ENCODE measurements around the gene AURKB.

DNA sequence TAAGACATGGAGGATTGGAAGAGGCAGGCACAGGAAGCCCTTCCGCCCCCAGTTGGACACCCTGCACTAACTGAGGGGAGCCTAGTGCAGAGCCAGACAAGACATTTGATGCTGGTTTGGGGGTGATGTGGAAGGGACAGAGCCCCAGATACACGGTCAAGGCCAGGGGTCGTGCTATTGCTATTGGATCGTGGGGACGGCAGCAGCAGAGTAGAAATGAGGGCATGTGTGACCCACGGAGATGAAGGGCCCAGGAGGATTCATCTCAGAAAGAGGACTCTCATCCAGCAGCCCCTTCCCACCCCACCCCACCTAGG is 45.6 kb downstream of the AURKB start:
- TF ChIP-seq, protein P1, sequence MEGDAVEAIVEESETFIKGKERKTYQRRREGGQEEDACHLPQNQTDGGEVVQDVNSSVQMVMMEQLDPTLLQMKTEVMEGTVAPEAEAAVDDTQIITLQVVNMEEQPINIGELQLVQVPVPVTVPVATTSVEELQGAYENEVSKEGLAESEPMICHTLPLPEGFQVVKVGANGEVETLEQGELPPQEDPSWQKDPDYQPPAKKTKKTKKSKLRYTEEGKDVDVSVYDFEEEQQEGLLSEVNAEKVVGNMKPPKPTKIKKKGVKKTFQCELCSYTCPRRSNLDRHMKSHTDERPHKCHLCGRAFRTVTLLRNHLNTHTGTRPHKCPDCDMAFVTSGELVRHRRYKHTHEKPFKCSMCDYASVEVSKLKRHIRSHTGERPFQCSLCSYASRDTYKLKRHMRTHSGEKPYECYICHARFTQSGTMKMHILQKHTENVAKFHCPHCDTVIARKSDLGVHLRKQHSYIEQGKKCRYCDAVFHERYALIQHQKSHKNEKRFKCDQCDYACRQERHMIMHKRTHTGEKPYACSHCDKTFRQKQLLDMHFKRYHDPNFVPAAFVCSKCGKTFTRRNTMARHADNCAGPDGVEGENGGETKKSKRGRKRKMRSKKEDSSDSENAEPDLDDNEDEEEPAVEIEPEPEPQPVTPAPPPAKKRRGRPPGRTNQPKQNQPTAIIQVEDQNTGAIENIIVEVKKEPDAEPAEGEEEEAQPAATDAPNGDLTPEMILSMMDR (IDR thresholded peaks at IDR 0.05): no peak
- no peak for TF ChIP-seq ZFX (IDR thresholded peaks at IDR 0.05; ENCODE audit: borderline replicate concordance)
